SIG-M5 treated with dmso at 0.1 percent for 504 hours (cell line): ENCODE data around the gene GPRIN2.
A peak's percentile ranks its signal among the peaks of the same experiment; 100 is the strongest.
"Not testable (repeated sequence)": the region's sequence is repeated elsewhere in the genome, so short reads cannot be mapped to it uniquely, and the experiment has no call there.

Experiments
- DNase-seq: peaks from one replicate; lab custom pipeline; 2025; ENCODE audit not compliant: unreplicated experiment; lab: John Stamatoyannopoulos, UW

The GPRIN2 gene

GRCh38 chr10:46570655-46571054 is 14.2 kb upstream of the GPRIN2 start:
- not testable (repeated sequence) for DNase-seq

GRCh38 chr10:46567151-46567550 is 10.7 kb upstream of the GPRIN2 start:
- DNase-seq, result not testable (repeated sequence)

GRCh38 chr10:46565591-46566332 is 9.3 kb upstream of the GPRIN2 start:
- peak; percentile 73 for DNase-seq

GRCh38 chr10:46560952-46561351 is 4.5 kb upstream of the GPRIN2 start:
- DNase-seq, result no peak

- DNase-seq, result no peak
These were observed 3.9 kb upstream of the GPRIN2 start for GRCh38 chr10:46560381-46560780.

- DNase-seq, result no peak
These were observed 2.8 kb upstream of the GPRIN2 start for GRCh38 chr10:46559231-46559671.

- no peak for DNase-seq
These were observed 2.1 kb upstream of the GPRIN2 start for GRCh38 chr10:46558392-46559185.

GRCh38 chr10:46558122-46558391 is 1.6 kb upstream of the GPRIN2 start:
- no peak for DNase-seq

GRCh38 chr10:46557319-46558121 is 1.1 kb upstream of the GPRIN2 start:
- no peak for DNase-seq

- DNase-seq, result no peak
These were observed 544 bp downstream of the GPRIN2 start for GRCh38 chr10:46555713-46556514.

GRCh38 chr10:46555366-46555712 is 1.1 kb downstream of the GPRIN2 start:
- no peak for DNase-seq

- DNase-seq, result no peak
These were observed 2.2 kb downstream of the GPRIN2 start for GRCh38 chr10:46554166-46554781.

- DNase-seq, result no peak
These were observed 3.0 kb downstream of the GPRIN2 start for GRCh38 chr10:46553238-46554049.

- no peak for DNase-seq
These were observed 3.8 kb downstream of the GPRIN2 start for GRCh38 chr10:46552526-46553237.

- DNase-seq, result no peak
These were observed 4.5 kb downstream of the GPRIN2 start for GRCh38 chr10:46551701-46552525.

- DNase-seq, result no peak
These were observed 5.4 kb downstream of the GPRIN2 start for GRCh38 chr10:46550795-46551700.

- no peak for DNase-seq
These were observed 6.2 kb downstream of the GPRIN2 start for GRCh38 chr10:46550076-46550790.
